ENCODE data around the gene PRDM5.

Gene PRDM5

GRCh38 chr4:120838784-120839183, 83.7 kb downstream of the PRDM5 start:
- no peak overlapping the region for H3K4me3 ChIP-seq (ENCODE audit: low read length)
- no peaks in the 10 kb centered on the region for H3K27me3 ChIP-seq (ENCODE audit: control insufficient read depth, insufficient read depth, low read length)
- no peaks in the 10 kb centered on the region for H3K9me3 ChIP-seq (ENCODE audit: control insufficient read depth, low read depth, low read length)
- H3K9ac ChIP-seq (ENCODE audit: low read length) = no peak overlapping the region
- no peaks in the 10 kb centered on the region for H3K36me3 ChIP-seq (ENCODE audit: control insufficient read depth, low read depth, low read length)
- H3K27ac ChIP-seq (ENCODE audit: low read length) = no peak overlapping the region
- H3K4me1 ChIP-seq (ENCODE audit: control insufficient read depth, low read depth, low read length) = no peaks in the 10 kb centered on the region

GRCh38 chr4:120837656-120838055, 84.9 kb downstream of the PRDM5 start:
- Histone ChIP-seq H3K4me3 (ENCODE audit: low read length) (no peak overlapping the region), H3K36me3 (ENCODE audit: control insufficient read depth, low read depth, low read length) (no peaks in the 10 kb centered on the region), H3K27me3 (ENCODE audit: control insufficient read depth, insufficient read depth, low read length) (no peaks in the 10 kb centered on the region), H3K4me1 (ENCODE audit: control insufficient read depth, low read depth, low read length) (no peaks in the 10 kb centered on the region), H3K27ac (ENCODE audit: low read length) (no peak overlapping the region), H3K9me3 (ENCODE audit: control insufficient read depth, low read depth, low read length) (no peaks in the 10 kb centered on the region), H3K9ac (ENCODE audit: low read length) (no peak overlapping the region)

- no peak overlapping the region for H3K4me3 ChIP-seq (ENCODE audit: low read length)
- H3K9ac ChIP-seq (ENCODE audit: low read length) = no peak overlapping the region
- H3K27ac ChIP-seq (ENCODE audit: low read length) = no peak overlapping the region
- H3K9me3 ChIP-seq (ENCODE audit: control insufficient read depth, low read depth, low read length) = no peaks in the 10 kb centered on the region
- H3K4me1 ChIP-seq (ENCODE audit: control insufficient read depth, low read depth, low read length) = no peaks in the 10 kb centered on the region
- no peaks in the 10 kb centered on the region for H3K27me3 ChIP-seq (ENCODE audit: control insufficient read depth, insufficient read depth, low read length)
- no peaks in the 10 kb centered on the region for H3K36me3 ChIP-seq (ENCODE audit: control insufficient read depth, low read depth, low read length)
These were observed 87.2 kb downstream of the PRDM5 start for GRCh38 chr4:120835342-120835741.

- Histone ChIP-seq H3K36me3 (ENCODE audit: control insufficient read depth, low read depth, low read length) (no peaks in the 10 kb centered on the region), H3K9ac (ENCODE audit: low read length) (no peak overlapping the region), H3K4me1 (ENCODE audit: control insufficient read depth, low read depth, low read length) (no peaks in the 10 kb centered on the region), H3K4me3 (ENCODE audit: low read length) (no peak overlapping the region), H3K9me3 (ENCODE audit: control insufficient read depth, low read depth, low read length) (no peaks in the 10 kb centered on the region), H3K27ac (ENCODE audit: low read length) (no peak overlapping the region), H3K27me3 (ENCODE audit: control insufficient read depth, insufficient read depth, low read length) (no peaks in the 10 kb centered on the region)
These were observed 92.3 kb downstream of the PRDM5 start for GRCh38 chr4:120830204-120830603.

GRCh38 chr4:120829113-120829831, 93.3 kb downstream of the PRDM5 start:
- H3K9ac ChIP-seq (ENCODE audit: low read length) = no peak overlapping the region
- H3K4me3 ChIP-seq (ENCODE audit: low read length) = no peak overlapping the region
- H3K9me3 ChIP-seq (ENCODE audit: control insufficient read depth, low read depth, low read length) = no peaks in the 10 kb centered on the region
- H3K36me3 ChIP-seq (ENCODE audit: control insufficient read depth, low read depth, low read length) = no peaks in the 10 kb centered on the region
- H3K4me1 ChIP-seq (ENCODE audit: control insufficient read depth, low read depth, low read length) = no peaks in the 10 kb centered on the region
- no peaks in the 10 kb centered on the region for H3K27me3 ChIP-seq (ENCODE audit: control insufficient read depth, insufficient read depth, low read length)
- no peak overlapping the region for H3K27ac ChIP-seq (ENCODE audit: low read length)

GRCh38 chr4:120826853-120827252, 95.7 kb downstream of the PRDM5 start:
- Histone ChIP-seq H3K27me3 (ENCODE audit: control insufficient read depth, insufficient read depth, low read length) (no peaks in the 10 kb centered on the region), H3K36me3 (ENCODE audit: control insufficient read depth, low read depth, low read length) (no peaks in the 10 kb centered on the region)

GRCh38 chr4:120826449-120826848, 96.1 kb downstream of the PRDM5 start:
- Histone ChIP-seq H3K9ac (ENCODE audit: low read length) (no peak overlapping the region), H3K27me3 (ENCODE audit: control insufficient read depth, insufficient read depth, low read length) (no peaks in the 10 kb centered on the region), H3K4me3 (ENCODE audit: low read length) (no peak overlapping the region), H3K36me3 (ENCODE audit: control insufficient read depth, low read depth, low read length) (no peaks in the 10 kb centered on the region), H3K27ac (ENCODE audit: low read length) (no peak overlapping the region), H3K9me3 (ENCODE audit: control insufficient read depth, low read depth, low read length) (no peaks in the 10 kb centered on the region), H3K4me1 (ENCODE audit: control insufficient read depth, low read depth, low read length) (peaks cover 4% of the 10 kb centered on the region)

More at GRCh38 chr4:120826853-120827252, 95.7 kb downstream of the PRDM5 start:
- Histone ChIP-seq H3K9me3 (ENCODE audit: control insufficient read depth, low read depth, low read length) (no peaks in the 10 kb centered on the region), H3K27ac (ENCODE audit: low read length) (no peak overlapping the region), H3K4me1 (ENCODE audit: control insufficient read depth, low read depth, low read length) (peaks cover 4% of the 10 kb centered on the region), H3K9ac (ENCODE audit: low read length) (no peak overlapping the region), H3K4me3 (ENCODE audit: low read length) (no peak overlapping the region)

- Histone ChIP-seq H3K27me3 (ENCODE audit: control insufficient read depth, insufficient read depth, low read length) (no peaks in the 10 kb centered on the region), H3K27ac (ENCODE audit: low read length) (no peak overlapping the region), H3K9ac (ENCODE audit: low read length) (no peak overlapping the region), H3K36me3 (ENCODE audit: control insufficient read depth, low read depth, low read length) (no peaks in the 10 kb centered on the region), H3K4me3 (ENCODE audit: low read length) (no peak overlapping the region), H3K4me1 (ENCODE audit: control insufficient read depth, low read depth, low read length) (peaks cover 4% of the 10 kb centered on the region), H3K9me3 (ENCODE audit: control insufficient read depth, low read depth, low read length) (no peaks in the 10 kb centered on the region)
These were observed 97.6 kb downstream of the PRDM5 start for GRCh38 chr4:120824946-120825345.

GRCh38 chr4:120821977-120822376, 100.5 kb downstream of the PRDM5 start:
- H3K9ac ChIP-seq (ENCODE audit: low read length) = no peak overlapping the region
- no peaks in the 10 kb centered on the region for H3K27me3 ChIP-seq (ENCODE audit: control insufficient read depth, insufficient read depth, low read length)
- no peak overlapping the region for H3K27ac ChIP-seq (ENCODE audit: low read length)
- H3K9me3 ChIP-seq (ENCODE audit: control insufficient read depth, low read depth, low read length) = no peaks in the 10 kb centered on the region
- H3K4me3 ChIP-seq (ENCODE audit: low read length) = no peak overlapping the region
- H3K36me3 ChIP-seq (ENCODE audit: control insufficient read depth, low read depth, low read length) = no peaks in the 10 kb centered on the region
- H3K4me1 ChIP-seq (ENCODE audit: control insufficient read depth, low read depth, low read length) = peaks cover 4% of the 10 kb centered on the region

- Histone ChIP-seq H3K4me3 (ENCODE audit: low read length) (no peak overlapping the region), H3K27me3 (ENCODE audit: control insufficient read depth, insufficient read depth, low read length) (no peaks in the 10 kb centered on the region), H3K36me3 (ENCODE audit: control insufficient read depth, low read depth, low read length) (peaks cover 2% of the 10 kb centered on the region), H3K9ac (ENCODE audit: low read length) (no peak overlapping the region), H3K4me1 (ENCODE audit: control insufficient read depth, low read depth, low read length) (peaks cover 4% of the 10 kb centered on the region), H3K27ac (ENCODE audit: low read length) (no peak overlapping the region), H3K9me3 (ENCODE audit: control insufficient read depth, low read depth, low read length) (no peaks in the 10 kb centered on the region)
These were observed 101.5 kb downstream of the PRDM5 start for GRCh38 chr4:120821029-120821428.

- Histone ChIP-seq H3K4me1 (ENCODE audit: control insufficient read depth, low read depth, low read length) (peaks cover 4% of the 10 kb centered on the region), H3K4me3 (ENCODE audit: low read length) (no peak overlapping the region), H3K36me3 (ENCODE audit: control insufficient read depth, low read depth, low read length) (peaks cover 2% of the 10 kb centered on the region), H3K9me3 (ENCODE audit: control insufficient read depth, low read depth, low read length) (no peaks in the 10 kb centered on the region), H3K27me3 (ENCODE audit: control insufficient read depth, insufficient read depth, low read length) (no peaks in the 10 kb centered on the region), H3K27ac (ENCODE audit: low read length) (no peak overlapping the region), H3K9ac (ENCODE audit: low read length) (no peak overlapping the region)
These were observed 102.6 kb downstream of the PRDM5 start for GRCh38 chr4:120819805-120820437.
